CD4-positive, alpha-beta memory T cell (primary cell): Measurements from ENCODE around the gene RBM20. TPM values are rescaled to one million over a fixed set of nuclear protein-coding genes. Genes with fewer than 3 reads are reported as not detected.
"Not testable (repeated sequence)": the region's sequence is repeated elsewhere in the genome, so short reads cannot be mapped to it uniquely, and the experiment has no call there.

Experiments used
- CTCF ChIA-PET: fragments of 350-600 bp; sonication (Branson Sonifier 250); formaldehyde crosslinking; loops from one replicate; lab custom pipeline; 2021; ENCODE audit warnings: inconsistent platforms; ENCODE audit not compliant: partially characterized antibody; lab: Charles Lee
- POLR2A ChIA-PET: fragments of 350-600 bp; sonication (Branson Sonifier 250); formaldehyde crosslinking; loops from one replicate; lab custom pipeline; 2021; ENCODE audit not compliant: partially characterized antibody; lab: Charles Lee
- DNase-seq, 5 donors: peaks; one replicate each; pipeline versions ENCODE4 v3.0.0 to v3.0.0-alpha.2; 2020 to 2022; ENCODE audit warnings: mixed read lengths in 1 of 5
- H3K27ac ChIP-seq: one replicate; pipeline ENCODE4 v1.7.0; 2013; ENCODE audit warnings: low read depth, low read length
- H3K27me3 ChIP-seq: 2 replicates; pipeline ENCODE4 v1.7.0; 2013; ENCODE audit warnings: mild to moderate bottlenecking, low read length, moderate library complexity; ENCODE audit not compliant: insufficient read depth
- H3K36me3 ChIP-seq: 2 replicates; pipeline ENCODE4 v1.7.0; 2013; ENCODE audit warnings: mild to moderate bottlenecking, low read length, moderate library complexity; ENCODE audit not compliant: insufficient read depth
- H3K4me1 ChIP-seq: 2 replicates; pipeline ENCODE4 v1.7.0; 2013; ENCODE audit warnings: mild to moderate bottlenecking, low read length, moderate library complexity; ENCODE audit not compliant: insufficient read depth
- H3K4me3 ChIP-seq, 2 donors: one replicate each; pipeline ENCODE4 v1.7.0; 2013; ENCODE audit warnings: low read length in 2 of 2, mild to moderate bottlenecking in 1 of 2
- H3K9me3 ChIP-seq, 2 donors: one replicate each; pipeline ENCODE4 v1.7.0; 2013; ENCODE audit warnings: low read length in 2 of 2, control low read depth in 1 of 2; ENCODE audit not compliant: control insufficient read depth in 1 of 2
- H3K27ac Mint-ChIP-seq, 7 donors: one replicate each; pipeline ENCODE4 v1.8.0; 2020 to 2021; ENCODE audit warnings: mixed read lengths in 7 of 7, mild to moderate bottlenecking in 6 of 7, inconsistent platforms in 3 of 7, moderate library complexity in 3 of 7
- H3K27me3 Mint-ChIP-seq, 2 donors: one replicate each; pipeline ENCODE4 v1.8.0; 2020 to 2021; ENCODE audit warnings: mixed read lengths in 2 of 2
- H3K36me3 Mint-ChIP-seq, 2 donors: one replicate each; pipeline ENCODE4 v1.8.0; 2020 to 2021; ENCODE audit warnings: mixed read lengths in 2 of 2, inconsistent platforms in 1 of 2, mild to moderate bottlenecking in 1 of 2
- H3K4me1 Mint-ChIP-seq, 4 donors: one replicate each; pipeline ENCODE4 v1.8.0; 2020 to 2021; ENCODE audit warnings: mixed read lengths in 4 of 4, mild to moderate bottlenecking in 1 of 4
- H3K4me3 Mint-ChIP-seq, 8 donors: one replicate each; pipeline ENCODE4 v1.8.0; 2020 to 2021; ENCODE audit warnings: mixed read lengths in 8 of 8, mild to moderate bottlenecking in 7 of 8, moderate library complexity in 6 of 8, inconsistent platforms in 3 of 8
- H3K9me3 Mint-ChIP-seq, 8 donors: one replicate each; pipeline ENCODE4 v1.8.0; 2020 to 2021; ENCODE audit warnings: mixed read lengths in 8 of 8, mild to moderate bottlenecking in 5 of 8, inconsistent platforms in 3 of 8, moderate library complexity in 1 of 8
- intact Hi-C: fragments of 100-400 bp; cut with micrococcal nuclease; formaldehyde crosslinking; loops from one replicate; pipeline ENCODE4 v1.15.1; 2023
- polyA plus RNA-seq, 2 donors: library from polyadenylated mRNA; unstranded; fragments of 300-500 nt; fragmentation: Illumina TruSeq; gene quantifications; one replicate each; pipeline ENCODE4 v1.2.3, GENCODE V29; 2021
- total RNA-seq, 2 experiments: library from RNA; stranded (reverse); gene quantifications; one replicate each; pipeline ENCODE4 v1.2.3, GENCODE V29; 2021

RBM20 gene
- total and polyA plus RNA-seq, 4 experiments from 2014 or later: 0.03 TPM; not detected in 3

- H3K9me3 Mint-ChIP-seq: no peaks in the 10 kb centered on the region
- POLR2A ChIA-PET: interaction anchor here (0.9 to 5.7 kb wide), 16 partner anchors 6 to 114 kb away, joined by 3 to 112 read pairs (median 8); partner anchors contain the start of genes BBIP1 and SHOC2
These were observed 221.2 kb downstream of the RBM20 start for GRCh38 chr10:110865186-110865808.

GRCh38 chr10:110865809-110866482 is 221.8 kb downstream of the RBM20 start:
- ChIA-PET POLR2A (interaction anchor here (0.8 to 5.7 kb wide), 16 partner anchors 7 to 118 kb away, joined by 3 to 112 read pairs (median 13); partner anchors contain the start of genes BBIP1 and SHOC2), CTCF (interaction anchor here (0.7 to 2.7 kb wide), 4 partner anchors 8 to 63 kb away, joined by 3 to 22 read pairs (median 4); no protein-coding TSS in a partner anchor)
- Histone ChIP-seq H3K27ac (peak overlapping the region; percentile 98), H3K4me1 (peaks cover 99% of the 10 kb centered on the region), H3K36me3 (no peaks in the 10 kb centered on the region), H3K9me3 (no peaks in the 10 kb centered on the region), H3K4me3 (no peak overlapping the region), H3K27me3 (no peaks in the 10 kb centered on the region)
- intact Hi-C loops: loop anchor here (2.0 kb wide), 2 partner anchors 15 to 63 kb away; no protein-coding TSS in a partner anchor
- no peaks in the 10 kb centered on the region for H3K27me3 Mint-ChIP-seq
- peaks cover 77 to 100% (median 93%) of the 10 kb centered on the region in 4 donors for H3K4me1 Mint-ChIP-seq
- H3K9me3 Mint-ChIP-seq: no peaks in the 10 kb centered on the region
- H3K27ac Mint-ChIP-seq: peak overlapping the region; percentile 91 to 100 (median 99)
- DNase-seq: peak in 1 of 5 donors; percentile 36
- peaks cover 4 to 5% of the 10 kb centered on the region in 2 donors for H3K36me3 Mint-ChIP-seq
- peak overlapping the region; percentile 24 to 93 (median 86) for H3K4me3 Mint-ChIP-seq

More at GRCh38 chr10:110865186-110865808, 221.2 kb downstream of the RBM20 start:
- H3K4me3 ChIP-seq: no peak overlapping the region
- peak overlapping the region; percentile 98 for H3K27ac ChIP-seq
- no peaks in the 10 kb centered on the region for H3K9me3 ChIP-seq
- Mint-ChIP-seq H3K27ac (peak overlapping the region; percentile 91 to 100 (median 99)), H3K27me3 (no peaks in the 10 kb centered on the region), H3K4me3 (peak overlapping the region; percentile 15 to 93 (median 86)), H3K4me1 (peaks cover 77 to 100% (median 93%) of the 10 kb centered on the region in 4 donors), H3K36me3 (peaks cover 3 to 5% of the 10 kb centered on the region in 2 donors)
- CTCF ChIA-PET: interaction anchor here (0.7 to 1.8 kb wide), 6 partner anchors 8 to 62 kb away, joined by 3 to 5 read pairs (median 4); no protein-coding TSS in a partner anchor
- H3K36me3 ChIP-seq: no peaks in the 10 kb centered on the region
- no peaks in the 10 kb centered on the region for H3K27me3 ChIP-seq
- intact Hi-C loops: loop anchor here (2.0 kb wide), 2 partner anchors 14 to 62 kb away; no protein-coding TSS in a partner anchor
- no peak for DNase-seq
- peaks cover 99% of the 10 kb centered on the region for H3K4me1 ChIP-seq

GRCh38 chr10:110867011-110867806 is 223.1 kb downstream of the RBM20 start:
- CTCF ChIA-PET: interaction anchor here (0.8 to 2.7 kb wide), 7 partner anchors 9 to 121 kb away, joined by 3 to 22 read pairs (median 6); no protein-coding TSS in a partner anchor
- Mint-ChIP-seq H3K27ac (peak overlapping the region; percentile 91 to 100 (median 99)), H3K36me3 (peaks cover 5 to 11% of the 10 kb centered on the region in 2 donors), H3K4me1 (peaks cover 77 to 97% (median 86%) of the 10 kb centered on the region in 4 donors), H3K4me3 (peak overlapping the region; percentile 35 to 99 (median 61))
- intact Hi-C loops, H3K27me3 Mint-ChIP-seq, DNase-seq, H3K36me3 ChIP-seq, H3K27me3 ChIP-seq, H3K9me3 ChIP-seq, H3K9me3 Mint-ChIP-seq, H3K4me3 ChIP-seq: not testable (repeated sequence)
- H3K27ac ChIP-seq: peak overlapping the region; percentile 98
- H3K4me1 ChIP-seq: peaks cover 93% of the 10 kb centered on the region
- POLR2A ChIA-PET: interaction anchor here (0.8 to 5.7 kb wide), 15 partner anchors 8 to 659 kb away, joined by 3 to 112 read pairs (median 5); partner anchors contain the start of genes BBIP1 and SHOC2

- intact Hi-C loops: no loop called here
- CTCF ChIA-PET: interaction anchor here (0.9 to 2.7 kb wide), 7 partner anchors 8 to 122 kb away, joined by 3 to 22 read pairs (median 6); no protein-coding TSS in a partner anchor
- Histone ChIP-seq H3K4me3 (no peak overlapping the region), H3K27ac (peak overlapping the region; percentile 98), H3K27me3 (no peaks in the 10 kb centered on the region), H3K4me1 (peaks cover 86% of the 10 kb centered on the region), H3K9me3 (no peaks in the 10 kb centered on the region), H3K36me3 (no peaks in the 10 kb centered on the region)
- POLR2A ChIA-PET: interaction anchor here (0.8 to 5.7 kb wide), 15 partner anchors 9 to 660 kb away, joined by 3 to 112 read pairs (median 5); partner anchors contain the start of genes BBIP1 and SHOC2
- Mint-ChIP-seq H3K9me3 (peaks cover 0 to 3% (median 0%) of the 10 kb centered on the region in 8 donors), H3K36me3 (peaks cover 5 to 16% of the 10 kb centered on the region in 2 donors), H3K4me3 (peak overlapping the region in 7 of 8 donors; percentile 19 to 99 (median 96)), H3K4me1 (peaks cover 73 to 95% (median 80%) of the 10 kb centered on the region in 4 donors), H3K27ac (peak overlapping the region; percentile 91 to 100 (median 99)), H3K27me3 (no peaks in the 10 kb centered on the region)
- no peak for DNase-seq
These were observed 223.8 kb downstream of the RBM20 start for GRCh38 chr10:110867807-110868465.

GRCh38 chr10:110868981-110869380 is 224.8 kb downstream of the RBM20 start:
- Histone ChIP-seq H3K27ac (peak overlapping the region; percentile 98), H3K27me3 (no peaks in the 10 kb centered on the region), H3K4me3 (peak overlapping the region in 1 of 2 donors; percentile 28), H3K36me3 (no peaks in the 10 kb centered on the region), H3K4me1 (peaks cover 78% of the 10 kb centered on the region), H3K9me3 (no peaks in the 10 kb centered on the region)
- peak; percentile 67 to 83 (median 71) for DNase-seq
- Mint-ChIP-seq H3K9me3 (peaks cover 0 to 3% (median 0%) of the 10 kb centered on the region in 8 donors), H3K27me3 (no peaks in the 10 kb centered on the region), H3K4me1 (peaks cover 65 to 90% (median 72%) of the 10 kb centered on the region in 4 donors), H3K27ac (peak overlapping the region; percentile 91 to 100 (median 99)), H3K36me3 (peaks cover 5 to 23% of the 10 kb centered on the region in 2 donors), H3K4me3 (peak overlapping the region; percentile 79 to 99 (median 96))
- ChIA-PET POLR2A (interaction anchor here (1.1 to 5.7 kb wide), 11 partner anchors 10 to 66 kb away, joined by 3 to 112 read pairs (median 7); no protein-coding TSS in a partner anchor), CTCF (interaction anchor here (0.9 to 1.0 kb wide), 2 partner anchors 8 to 123 kb away, joined by 3 to 5 read pairs; no protein-coding TSS in a partner anchor)
- intact Hi-C loops: no loop called here
